CD4-positive, alpha-beta T cell treated with Interleukin-4 for 1 hour (primary cell): ENCODE data around the gene F5.

Experiments used
- DNase-seq, 2 donors: peaks; one replicate each; pipeline ENCODE4 v3.0.0-alpha.2; 2020 to 2022

F5 gene

GRCh38 chr1:169586395-169587255 is at the start of gene F5:
Gene F5 (minus strand): TSS chr1:169586481. CDS start chr1:169586386, 95 bp downstream.
- peak; percentile 79 for DNase-seq

GRCh38 chr1:169634877-169635276 is 48.6 kb upstream of the F5 start:
- DNase-seq: no peak

- DNase-seq: no peak
Measured at GRCh38 chr1:169634145-169634544, 47.9 kb upstream of the F5 start.

- DNase-seq: no peak
Measured at GRCh38 chr1:169631249-169631648, 45.0 kb upstream of the F5 start.

GRCh38 chr1:169630006-169630405 is 43.7 kb upstream of the F5 start, which contains the start of gene SELP:
Gene SELP (minus strand): TSS chr1:169630124. CDS start chr1:169630074, 50 bp downstream.
- no peak for DNase-seq

- no peak for DNase-seq
Measured at GRCh38 chr1:169624912-169625311, 38.6 kb upstream of the F5 start.

GRCh38 chr1:169624122-169624521 is 37.8 kb upstream of the F5 start:
- no peak for DNase-seq

- DNase-seq: no peak
Measured at GRCh38 chr1:169623132-169623926, 37.0 kb upstream of the F5 start.

- DNase-seq: no peak
Measured at GRCh38 chr1:169620565-169620964, 34.3 kb upstream of the F5 start.

- no peak for DNase-seq
Measured at GRCh38 chr1:169618367-169618766, 32.1 kb upstream of the F5 start.

- no peak for DNase-seq
Measured at GRCh38 chr1:169615803-169616202, 29.5 kb upstream of the F5 start.

- no peak for DNase-seq
Measured at GRCh38 chr1:169610858-169611257, 24.6 kb upstream of the F5 start.

GRCh38 chr1:169610108-169610507 is 23.8 kb upstream of the F5 start:
- no peak for DNase-seq

- no peak for DNase-seq
Measured at GRCh38 chr1:169608226-169608625, 21.9 kb upstream of the F5 start.

- peak; percentile 71 to 73 for DNase-seq
Measured at GRCh38 chr1:169604781-169605560, 18.7 kb upstream of the F5 start.

- DNase-seq: peak in 1 of 2 donors; percentile 55
Measured at GRCh38 chr1:169601096-169601881, 15.0 kb upstream of the F5 start.

- DNase-seq: no peak
Measured at GRCh38 chr1:169595764-169596711, 9.8 kb upstream of the F5 start.

GRCh38 chr1:169594391-169594790 is 8.1 kb upstream of the F5 start:
- no peak for DNase-seq

GRCh38 chr1:169590932-169591331 is 4.7 kb upstream of the F5 start:
- DNase-seq: no peak

- DNase-seq: no peak
Measured at GRCh38 chr1:169588785-169589485, 2.7 kb upstream of the F5 start.
